ENCODE measurements around the gene CACNA2D1. TPM values are rescaled to one million over a fixed set of nuclear protein-coding genes. Genes with fewer than 3 reads are reported as not detected.
"Not testable (repeated sequence)": the region's sequence is repeated elsewhere in the genome, so short reads cannot be mapped to it uniquely, and the experiment has no call there.

The CACNA2D1 gene
- total and polyA plus RNA-seq, 7 experiments from 2014 or later, result not detected

DNA sequence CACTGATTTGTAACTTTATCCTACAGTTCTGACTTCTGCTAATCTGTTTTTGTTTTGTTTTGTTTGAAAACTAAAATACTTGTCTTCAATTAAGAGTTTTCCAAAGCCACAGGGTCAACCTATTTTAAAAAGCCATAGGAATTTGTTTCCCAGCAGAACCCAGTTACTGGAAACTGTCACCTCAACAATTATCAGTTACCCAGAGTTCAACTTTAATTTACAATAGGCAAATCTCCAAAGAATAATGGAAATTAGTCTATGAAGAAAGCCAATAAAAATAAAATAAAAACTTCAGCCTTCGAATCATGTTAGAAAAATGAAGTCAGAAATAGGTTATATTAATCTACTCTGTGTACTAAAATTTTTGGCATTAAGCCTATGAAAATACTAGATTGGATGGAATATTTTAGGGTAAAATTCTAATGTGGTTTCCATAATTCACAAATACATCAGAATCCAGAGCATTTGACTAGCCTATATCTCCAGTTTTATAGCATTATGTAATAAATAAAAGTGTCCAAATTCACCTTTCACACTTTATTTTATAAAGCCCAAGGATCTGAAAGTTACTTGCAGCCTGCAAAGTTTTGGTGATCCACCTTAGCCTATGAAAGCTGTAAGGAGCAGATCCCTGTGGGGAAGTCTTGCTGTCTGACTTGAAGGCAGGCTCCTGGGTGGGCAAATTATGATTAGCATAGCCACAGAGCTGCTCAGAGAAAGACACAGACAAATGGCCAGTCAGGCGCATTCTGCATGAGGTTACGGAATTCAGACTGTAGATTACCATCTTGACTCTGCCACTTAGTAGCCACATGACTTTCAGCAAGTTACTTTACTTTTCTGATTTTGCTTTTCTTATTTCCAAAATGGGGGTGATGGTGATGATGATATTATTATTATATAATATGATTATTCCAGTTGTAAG is 423.8 kb downstream of the CACNA2D1 start:
- ChIA-PET CTCF (no interaction called here), POLR2A (no interaction called here)
- H3K4me1 Mint-ChIP-seq, result no peaks in the 10 kb centered on the region
- H3K4me1 ChIP-seq (ENCODE audit: control insufficient read depth in 2 of 2, insufficient read depth in 2 of 2, low read length in 2 of 2), result no peaks in the 10 kb centered on the region
- H3K9me3 Mint-ChIP-seq, result peaks cover 0 to 2% (median 0%) of the 10 kb centered on the region in 11 donors
- ATAC-seq (no peak), DNase-seq (no peak)
- H3K4me3 ChIP-seq (ENCODE audit: low read length), result no peak overlapping the region
- no peaks in the 10 kb centered on the region for H3K9me3 ChIP-seq (ENCODE audit: control insufficient read depth in 2 of 3, low read length in 3 of 3)
- no peaks in the 10 kb centered on the region for H3K36me3 Mint-ChIP-seq
- H3K27me3 Mint-ChIP-seq, result no peaks in the 10 kb centered on the region
- intact Hi-C loops (cut with micrococcal nuclease), result no loop called here
- H3K27ac ChIP-seq (ENCODE audit: low read depth, low read length), result no peak overlapping the region
- no peak overlapping the region for H3K27ac Mint-ChIP-seq
- H3K27me3 ChIP-seq (ENCODE audit: control insufficient read depth in 2 of 2, insufficient read depth in 2 of 2, low read length in 2 of 2), result no peaks in the 10 kb centered on the region
- H3K36me3 ChIP-seq (ENCODE audit: control insufficient read depth in 2 of 3, insufficient read depth in 3 of 3, low read length in 3 of 3), result no peaks in the 10 kb centered on the region
- H3K4me3 Mint-ChIP-seq, result no peak overlapping the region

GRCh38 chr7:82018226-82018625 is 425.4 kb downstream of the CACNA2D1 start:
- Mint-ChIP-seq H3K27ac (no peak overlapping the region), H3K4me1 (no peaks in the 10 kb centered on the region), H3K27me3 (no peaks in the 10 kb centered on the region), H3K36me3 (no peaks in the 10 kb centered on the region), H3K9me3 (peaks cover 0 to 2% (median 0%) of the 10 kb centered on the region in 11 donors), H3K4me3 (no peak overlapping the region)
- ATAC-seq (no peak), DNase-seq (no peak)
- CTCF ChIA-PET, result no interaction called here
- POLR2A ChIA-PET, result no interaction called here
- H3K27ac ChIP-seq (ENCODE audit: low read depth, low read length), result no peak overlapping the region
- H3K4me1 ChIP-seq (ENCODE audit: control insufficient read depth in 2 of 2, insufficient read depth in 2 of 2, low read length in 2 of 2), result no peaks in the 10 kb centered on the region
- no peaks in the 10 kb centered on the region for H3K9me3 ChIP-seq (ENCODE audit: control insufficient read depth in 2 of 3, low read length in 3 of 3)
- intact Hi-C loops (cut with micrococcal nuclease), result no loop called here
- H3K4me3 ChIP-seq (ENCODE audit: low read length), result no peak overlapping the region
- H3K36me3 ChIP-seq (ENCODE audit: control insufficient read depth in 2 of 3, insufficient read depth in 3 of 3, low read length in 3 of 3), result no peaks in the 10 kb centered on the region
- no peaks in the 10 kb centered on the region for H3K27me3 ChIP-seq (ENCODE audit: control insufficient read depth in 2 of 2, insufficient read depth in 2 of 2, low read length in 2 of 2)

- intact Hi-C loops (cut with micrococcal nuclease), result no loop called here
- Mint-ChIP-seq H3K36me3 (no peaks in the 10 kb centered on the region), H3K27me3 (no peaks in the 10 kb centered on the region), H3K27ac (no peak overlapping the region), H3K9me3 (peaks cover 0 to 2% (median 0%) of the 10 kb centered on the region in 11 donors), H3K4me1 (no peaks in the 10 kb centered on the region), H3K4me3 (no peak overlapping the region)
- Histone ChIP-seq H3K27ac (ENCODE audit: low read depth, low read length) (no peak overlapping the region), H3K36me3 (ENCODE audit: control insufficient read depth in 2 of 3, insufficient read depth in 3 of 3, low read length in 3 of 3) (no peaks in the 10 kb centered on the region), H3K9me3 (ENCODE audit: control insufficient read depth in 2 of 3, low read length in 3 of 3) (no peaks in the 10 kb centered on the region), H3K4me1 (ENCODE audit: control insufficient read depth in 2 of 2, insufficient read depth in 2 of 2, low read length in 2 of 2) (no peaks in the 10 kb centered on the region), H3K4me3 (ENCODE audit: low read length) (no peak overlapping the region), H3K27me3 (ENCODE audit: control insufficient read depth in 2 of 2, insufficient read depth in 2 of 2, low read length in 2 of 2) (no peaks in the 10 kb centered on the region)
- POLR2A ChIA-PET, result no interaction called here
- CTCF ChIA-PET, result no interaction called here
- DNase-seq (no peak), ATAC-seq (no peak)
Observed at GRCh38 chr7:82017334-82017943, 426.1 kb downstream of the CACNA2D1 start.

GRCh38 chr7:82015751-82016150 is 427.8 kb downstream of the CACNA2D1 start:
- Mint-ChIP-seq H3K9me3 (peaks cover 0 to 2% (median 0%) of the 10 kb centered on the region in 11 donors), H3K27ac (no peak overlapping the region), H3K4me1 (no peaks in the 10 kb centered on the region), H3K36me3 (no peaks in the 10 kb centered on the region), H3K27me3 (no peaks in the 10 kb centered on the region), H3K4me3 (no peak overlapping the region)
- Histone ChIP-seq H3K9me3 (ENCODE audit: control insufficient read depth in 2 of 3, low read length in 3 of 3) (no peaks in the 10 kb centered on the region), H3K4me3 (ENCODE audit: low read length) (no peak overlapping the region), H3K27ac (ENCODE audit: low read depth, low read length) (no peak overlapping the region), H3K36me3 (ENCODE audit: control insufficient read depth in 2 of 3, insufficient read depth in 3 of 3, low read length in 3 of 3) (no peaks in the 10 kb centered on the region), H3K27me3 (ENCODE audit: control insufficient read depth in 2 of 2, insufficient read depth in 2 of 2, low read length in 2 of 2) (no peaks in the 10 kb centered on the region), H3K4me1 (ENCODE audit: control insufficient read depth in 2 of 2, insufficient read depth in 2 of 2, low read length in 2 of 2) (no peaks in the 10 kb centered on the region)
- POLR2A ChIA-PET, result no interaction called here
- intact Hi-C loops (cut with micrococcal nuclease), result no loop called here
- no peak for ATAC-seq
- CTCF ChIA-PET, result no interaction called here
- DNase-seq, result no peak

GRCh38 chr7:82014574-82014973 is 429.0 kb downstream of the CACNA2D1 start:
- not testable (repeated sequence) for H3K27ac Mint-ChIP-seq, H3K9me3 Mint-ChIP-seq
- CTCF ChIA-PET, result interaction anchor here (0.6 kb wide), 1 partner anchor 19 kb away, joined by 6 read pairs; no protein-coding TSS in a partner anchor

DNA sequence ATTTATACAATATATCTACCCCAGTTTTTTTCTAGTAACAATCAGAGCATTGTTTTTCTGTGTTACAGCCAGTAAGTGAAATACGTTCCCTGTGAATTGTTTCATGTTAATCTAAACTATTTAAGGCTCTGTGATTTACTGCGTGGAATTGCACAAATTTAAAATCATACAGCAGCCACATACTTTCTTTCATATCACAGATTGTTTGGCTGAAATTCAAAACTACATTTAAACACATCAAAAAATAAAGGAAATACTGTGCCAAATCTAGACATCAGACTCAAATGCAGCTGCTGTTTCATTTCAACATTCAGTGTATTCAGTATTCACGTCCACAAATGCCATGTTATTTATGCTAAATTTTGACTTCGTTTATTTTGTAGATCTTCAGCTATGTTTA is 431.1 kb downstream of the CACNA2D1 start:
- Mint-ChIP-seq H3K36me3 (no peaks in the 10 kb centered on the region), H3K27ac (no peak overlapping the region), H3K9me3 (no peaks in the 10 kb centered on the region), H3K4me1 (no peaks in the 10 kb centered on the region), H3K4me3 (no peak overlapping the region), H3K27me3 (no peaks in the 10 kb centered on the region)
- Histone ChIP-seq H3K27ac (ENCODE audit: low read depth, low read length) (no peak overlapping the region), H3K27me3 (ENCODE audit: control insufficient read depth in 2 of 2, insufficient read depth in 2 of 2, low read length in 2 of 2) (no peaks in the 10 kb centered on the region), H3K4me1 (ENCODE audit: control insufficient read depth in 2 of 2, insufficient read depth in 2 of 2, low read length in 2 of 2) (no peaks in the 10 kb centered on the region), H3K4me3 (ENCODE audit: low read length) (no peak overlapping the region), H3K36me3 (ENCODE audit: control insufficient read depth in 2 of 3, insufficient read depth in 3 of 3, low read length in 3 of 3) (no peaks in the 10 kb centered on the region), H3K9me3 (ENCODE audit: control insufficient read depth in 2 of 3, low read length in 3 of 3) (no peaks in the 10 kb centered on the region)
- ChIA-PET POLR2A (no interaction called here), CTCF (no interaction called here)
- intact Hi-C loops (cut with micrococcal nuclease), result no loop called here
- DNase-seq (no peak), ATAC-seq (no peak)

More at GRCh38 chr7:82014574-82014973, 429.0 kb downstream of the CACNA2D1 start:
- H3K4me3 Mint-ChIP-seq; H3K9me3 ChIP-seq (ENCODE audit: control insufficient read depth in 2 of 3, low read length in 3 of 3); H3K4me1 ChIP-seq (ENCODE audit: control insufficient read depth in 2 of 2, insufficient read depth in 2 of 2, low read length in 2 of 2); H3K4me3 ChIP-seq (ENCODE audit: low read length); intact Hi-C loops (cut with micrococcal nuclease); H3K4me1 Mint-ChIP-seq; H3K36me3 ChIP-seq (ENCODE audit: control insufficient read depth in 2 of 3, insufficient read depth in 3 of 3, low read length in 3 of 3); DNase-seq; POLR2A ChIA-PET; H3K27me3 Mint-ChIP-seq; H3K27ac ChIP-seq (ENCODE audit: low read depth, low read length); ATAC-seq; H3K27me3 ChIP-seq (ENCODE audit: control insufficient read depth in 2 of 2, insufficient read depth in 2 of 2, low read length in 2 of 2); H3K36me3 Mint-ChIP-seq: not testable (repeated sequence)

DNA sequence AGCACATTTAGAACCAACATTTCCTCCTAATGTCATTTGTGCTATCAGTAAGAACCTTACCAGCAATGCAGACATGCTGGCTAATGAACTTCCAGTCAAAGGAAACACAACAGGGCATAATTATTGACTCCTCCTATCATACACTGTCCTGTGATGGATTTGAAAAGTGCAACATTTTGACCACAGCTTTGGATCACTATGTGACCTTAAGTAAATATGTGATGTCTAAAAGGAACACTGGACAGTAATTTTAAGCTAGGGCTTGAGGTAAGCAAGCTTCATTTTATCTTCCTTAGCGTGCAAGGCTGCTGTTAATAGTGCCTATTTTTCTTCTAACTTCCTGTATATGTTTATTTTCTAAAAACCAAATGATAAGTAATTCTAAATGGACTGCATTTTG is 433.2 kb downstream of the CACNA2D1 start:
- H3K27ac ChIP-seq (ENCODE audit: low read depth, low read length), result no peak overlapping the region
- intact Hi-C loops (cut with micrococcal nuclease), result no loop called here

More for the DNA sequence above, 433.2 kb downstream of the CACNA2D1 start:
- ATAC-seq, result no peak
- no peak for DNase-seq
- H3K36me3 ChIP-seq (ENCODE audit: control insufficient read depth in 2 of 3, insufficient read depth in 3 of 3, low read length in 3 of 3), result no peaks in the 10 kb centered on the region
- ChIA-PET CTCF (no interaction called here), POLR2A (no interaction called here)
- peaks cover 0 to 2% (median 0%) of the 10 kb centered on the region in 11 donors for H3K9me3 Mint-ChIP-seq
- no peaks in the 10 kb centered on the region for H3K4me1 ChIP-seq (ENCODE audit: control insufficient read depth in 2 of 2, insufficient read depth in 2 of 2, low read length in 2 of 2)
- no peak overlapping the region for H3K27ac Mint-ChIP-seq
- no peaks in the 10 kb centered on the region for H3K9me3 ChIP-seq (ENCODE audit: control insufficient read depth in 2 of 3, low read length in 3 of 3)
- H3K4me3 Mint-ChIP-seq, result no peak overlapping the region
- H3K27me3 Mint-ChIP-seq, result no peaks in the 10 kb centered on the region
- no peaks in the 10 kb centered on the region for H3K4me1 Mint-ChIP-seq
- no peaks in the 10 kb centered on the region for H3K27me3 ChIP-seq (ENCODE audit: control insufficient read depth in 2 of 2, insufficient read depth in 2 of 2, low read length in 2 of 2)
- H3K4me3 ChIP-seq (ENCODE audit: low read length), result no peak overlapping the region
- H3K36me3 Mint-ChIP-seq, result no peaks in the 10 kb centered on the region

Measured in naive thymus-derived CD4-positive, alpha-beta T cell (primary cell).